ENCODE measurements around the gene SLC25A13. TPM values are rescaled to one million over a fixed set of nuclear protein-coding genes. Genes with fewer than 3 reads are reported as not detected.

The SLC25A13 gene
- total RNA-seq, 1 experiment from 2014 or later, result 52.5 TPM

- H2AFZ ChIP-seq, result no peak overlapping the region
- 0 out of 2 replicates have a peak, but pooled peaks cover 9% of the 10 kb centered on the region for H3K36me3 ChIP-seq (ENCODE audit: low read depth)
- H3K27ac ChIP-seq, result no peak overlapping the region
- ChIA-PET CTCF (no interaction called here), POLR2A (ENCODE audit: unreplicated experiment) (no interaction called here)
- no peaks in the 10 kb centered on the region for H3K27me3 ChIP-seq (ENCODE audit: insufficient read depth, low read depth)
- TF ChIP-seq, protein P1, sequence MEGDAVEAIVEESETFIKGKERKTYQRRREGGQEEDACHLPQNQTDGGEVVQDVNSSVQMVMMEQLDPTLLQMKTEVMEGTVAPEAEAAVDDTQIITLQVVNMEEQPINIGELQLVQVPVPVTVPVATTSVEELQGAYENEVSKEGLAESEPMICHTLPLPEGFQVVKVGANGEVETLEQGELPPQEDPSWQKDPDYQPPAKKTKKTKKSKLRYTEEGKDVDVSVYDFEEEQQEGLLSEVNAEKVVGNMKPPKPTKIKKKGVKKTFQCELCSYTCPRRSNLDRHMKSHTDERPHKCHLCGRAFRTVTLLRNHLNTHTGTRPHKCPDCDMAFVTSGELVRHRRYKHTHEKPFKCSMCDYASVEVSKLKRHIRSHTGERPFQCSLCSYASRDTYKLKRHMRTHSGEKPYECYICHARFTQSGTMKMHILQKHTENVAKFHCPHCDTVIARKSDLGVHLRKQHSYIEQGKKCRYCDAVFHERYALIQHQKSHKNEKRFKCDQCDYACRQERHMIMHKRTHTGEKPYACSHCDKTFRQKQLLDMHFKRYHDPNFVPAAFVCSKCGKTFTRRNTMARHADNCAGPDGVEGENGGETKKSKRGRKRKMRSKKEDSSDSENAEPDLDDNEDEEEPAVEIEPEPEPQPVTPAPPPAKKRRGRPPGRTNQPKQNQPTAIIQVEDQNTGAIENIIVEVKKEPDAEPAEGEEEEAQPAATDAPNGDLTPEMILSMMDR (conservative IDR thresholded peaks at IDR 0.05), result no peak; the same call in 1 of the 2 replicates
- TF ChIP-seq EZH2 (IDR thresholded peaks at IDR 0.05; ENCODE audit: low read depth), result no peak
- no peaks in the 10 kb centered on the region for H3K9me2 ChIP-seq (ENCODE audit: insufficient read depth)
- no peak for DNase-seq
- H3K79me2 ChIP-seq (ENCODE audit: low read depth), result no peaks in the 10 kb centered on the region
- no peak overlapping the region for H3K4me2 ChIP-seq
- H3F3A ChIP-seq (ENCODE audit: insufficient read depth, low read depth), result no peaks in the 10 kb centered on the region
- H3K9me3 ChIP-seq (ENCODE audit: insufficient read depth, low read depth), result no peaks in the 10 kb centered on the region
- no TSS peak for BruUV-seq (replicated peaks)
- intact Hi-C loops (cut with micrococcal nuclease; ENCODE audit: unreplicated experiment), result loop anchor here (5.0 to 10.0 kb wide), 2 partner anchors 106 to 232 kb away; no protein-coding TSS in a partner anchor
- no peaks in the 10 kb centered on the region for H4K20me1 ChIP-seq (ENCODE audit: insufficient read depth)
- H3K4me1 ChIP-seq (replicated peaks; ENCODE audit: insufficient read depth), result peaks cover 10% of the 10 kb centered on the region
- no peak overlapping the region for H3K4me3 ChIP-seq
These were observed 138.7 kb downstream of the SLC25A13 start for GRCh38 chr7:96183163-96183670.

GRCh38 chr7:96182424-96183158, 139.3 kb downstream of the SLC25A13 start:
- no peak overlapping the region for H3K4me2 ChIP-seq
- H3K79me2 ChIP-seq (ENCODE audit: low read depth), result no peaks in the 10 kb centered on the region
- 0 out of 2 replicates have a peak, but pooled peaks cover 9% of the 10 kb centered on the region for H3K36me3 ChIP-seq (ENCODE audit: low read depth)
- no peak for DNase-seq
- no peaks in the 10 kb centered on the region for H4K20me1 ChIP-seq (ENCODE audit: insufficient read depth)
- no peaks in the 10 kb centered on the region for H3K27me3 ChIP-seq (ENCODE audit: insufficient read depth, low read depth)
- H3K9me3 ChIP-seq (ENCODE audit: insufficient read depth, low read depth), result no peaks in the 10 kb centered on the region
- BruUV-seq (replicated peaks), result no TSS peak
- ChIA-PET CTCF (no interaction called here), POLR2A (ENCODE audit: unreplicated experiment) (no interaction called here)
- no peak for TF ChIP-seq EZH2 (IDR thresholded peaks at IDR 0.05; ENCODE audit: low read depth)
- TF ChIP-seq, protein P1 (conservative IDR thresholded peaks at IDR 0.05), result no peak
- H2AFZ ChIP-seq, result no peak overlapping the region
- no peak overlapping the region for H3K27ac ChIP-seq
- intact Hi-C loops (cut with micrococcal nuclease; ENCODE audit: unreplicated experiment), result loop anchor here (5.0 to 10.0 kb wide), 2 partner anchors 105 to 232 kb away; no protein-coding TSS in a partner anchor
- H3F3A ChIP-seq (ENCODE audit: insufficient read depth, low read depth), result no peaks in the 10 kb centered on the region
- no peak overlapping the region for H3K4me3 ChIP-seq
- H3K9me2 ChIP-seq (ENCODE audit: insufficient read depth), result no peaks in the 10 kb centered on the region
- peaks cover 10% of the 10 kb centered on the region for H3K4me1 ChIP-seq (replicated peaks; ENCODE audit: insufficient read depth)

- Histone ChIP-seq H2AFZ (no peak overlapping the region), H3K9me3 (ENCODE audit: insufficient read depth, low read depth) (no peaks in the 10 kb centered on the region), H3K27ac (no peak overlapping the region), H3K27me3 (ENCODE audit: insufficient read depth, low read depth) (no peaks in the 10 kb centered on the region), H3K79me2 (ENCODE audit: low read depth) (no peaks in the 10 kb centered on the region), H3F3A (ENCODE audit: insufficient read depth, low read depth) (no peaks in the 10 kb centered on the region), H3K9me2 (ENCODE audit: insufficient read depth) (no peaks in the 10 kb centered on the region), H3K36me3 (ENCODE audit: low read depth) (0 out of 2 replicates have a peak, but pooled peaks cover 9% of the 10 kb centered on the region), H4K20me1 (ENCODE audit: insufficient read depth) (no peaks in the 10 kb centered on the region), H3K4me1 (replicated peaks; ENCODE audit: insufficient read depth) (peaks cover 10% of the 10 kb centered on the region), H3K4me2 (no peak overlapping the region), H3K4me3 (no peak overlapping the region)
- DNase-seq, result no peak
- ChIA-PET POLR2A (ENCODE audit: unreplicated experiment) (no interaction called here), CTCF (no interaction called here)
- no peak for TF ChIP-seq EZH2 (IDR thresholded peaks at IDR 0.05; ENCODE audit: low read depth)
- TF ChIP-seq, protein P1 (conservative IDR thresholded peaks at IDR 0.05), result no peak
- intact Hi-C loops (cut with micrococcal nuclease; ENCODE audit: unreplicated experiment), result loop anchor here (2.0 to 10.0 kb wide), 3 partner anchors 104 to 846 kb away; no protein-coding TSS in a partner anchor
- BruUV-seq (replicated peaks), result no TSS peak
These were observed 140.7 kb downstream of the SLC25A13 start for GRCh38 chr7:96181174-96181573.

Data from PC-9 (cell line).